Neuronal stem cell (in vitro differentiated cells): ENCODE measurements around the gene PRDM4.

ENCODE experiments used
- DNase-seq: peaks from one replicate; pipeline ENCODE4 v3.0.0-alpha.2; 2013; ENCODE audit warnings: low spot score
- H2AFZ ChIP-seq: one replicate; pipeline ENCODE4 v1.6.1; 2013; ENCODE audit warnings: mild to moderate bottlenecking, low read length, inconsistent platforms
- H2AK5ac ChIP-seq: 2 replicates; pipeline ENCODE4 v1.6.1; 2013; ENCODE audit warnings: low read depth, mild to moderate bottlenecking, inconsistent platforms, low read length, moderate library complexity, mixed read lengths
- H2BK120ac ChIP-seq: 2 replicates; pipeline ENCODE4 v1.6.1; 2013; ENCODE audit warnings: low read depth, mild to moderate bottlenecking, inconsistent platforms, low read length, moderate library complexity, mixed read lengths
- H2BK12ac ChIP-seq: one replicate; pipeline ENCODE4 v1.6.1; 2013; ENCODE audit warnings: low read length, inconsistent platforms
- H2BK15ac ChIP-seq: 2 replicates; pipeline ENCODE4 v1.6.1; 2013; ENCODE audit warnings: mild to moderate bottlenecking, low read length, inconsistent platforms, mixed read lengths
- H2BK5ac ChIP-seq: one replicate; pipeline ENCODE4 v1.6.1; 2013; ENCODE audit warnings: inconsistent platforms, mild to moderate bottlenecking, low read length, moderate library complexity
- H3K14ac ChIP-seq: one replicate; pipeline ENCODE4 v1.6.1; 2013; ENCODE audit warnings: low read length, inconsistent platforms
- H3K18ac ChIP-seq: 2 replicates; pipeline ENCODE4 v1.6.1; 2013; ENCODE audit warnings: low read length, inconsistent platforms
- H3K23ac ChIP-seq: 2 replicates; pipeline ENCODE4 v1.6.1; 2013; ENCODE audit warnings: low read depth, mild to moderate bottlenecking, mixed read lengths, low read length, inconsistent platforms; ENCODE audit not compliant: poor library complexity
- H3K27ac ChIP-seq: replicated peaks from 3 replicates; pipeline ENCODE4 v1.5.1; 2013; ENCODE audit warnings: low read length, inconsistent platforms
- H3K27me3 ChIP-seq, 3 experiments: 2 replicates each; pipeline ENCODE4 v1.6.1; 2013; ENCODE audit warnings: low read length in 3 of 3, mild to moderate bottlenecking in 2 of 3, inconsistent platforms in 1 of 3, low read depth in 1 of 3, mixed read lengths in 1 of 3, moderate library complexity in 1 of 3; ENCODE audit not compliant: control insufficient read depth in 3 of 3, insufficient read depth in 3 of 3
- H3K36me3 ChIP-seq, 2 donors: replicated peaks in 1 of 2; 2 replicates each; pipeline ENCODE4 v1.6.1; 2013; ENCODE audit warnings: low read length in 2 of 2; ENCODE audit not compliant: control insufficient read depth in 2 of 2, insufficient read depth in 2 of 2
- H3K4ac ChIP-seq: 2 replicates; pipeline ENCODE4 v1.6.1; 2013; ENCODE audit warnings: inconsistent platforms, mild to moderate bottlenecking, low read length, moderate library complexity
- H3K4me1 ChIP-seq, 2 donors: 1 replicate in 1 of 2; 2 replicates in 1 of 2; pipeline ENCODE4 v1.6.1; 2013; ENCODE audit warnings: low read length in 2 of 2, low read depth in 1 of 2; ENCODE audit not compliant: control insufficient read depth in 2 of 2, insufficient read depth in 1 of 2
- H3K4me2 ChIP-seq: one replicate; pipeline ENCODE4 v1.6.1; 2013; ENCODE audit warnings: mild to moderate bottlenecking, low read length, inconsistent platforms; ENCODE audit not compliant: insufficient read depth, poor library complexity, severe bottlenecking
- H3K4me3 ChIP-seq, 2 donors: 2 replicates each; pipeline ENCODE4 v1.5.1; 2013; ENCODE audit warnings: low read length in 2 of 2, mild to moderate bottlenecking in 2 of 2, inconsistent platforms in 1 of 2, moderate library complexity in 1 of 2
- H3K79me1 ChIP-seq: one replicate; pipeline ENCODE4 v1.6.1; 2013; ENCODE audit warnings: low read depth, mild to moderate bottlenecking, inconsistent platforms, low read length, moderate library complexity
- H3K9ac ChIP-seq: one replicate; pipeline ENCODE4 v1.6.1; 2013; ENCODE audit warnings: mild to moderate bottlenecking, low read depth, low read length, inconsistent platforms; ENCODE audit not compliant: poor library complexity
- H3K9me3 ChIP-seq, 2 donors: replicated peaks in 1 of 2; 2 replicates each; pipeline versions ENCODE3 to v1.6.1; 2013; ENCODE audit warnings: low read length in 2 of 2, mild to moderate bottlenecking in 2 of 2, inconsistent platforms in 1 of 2, low read depth in 1 of 2, mixed read lengths in 1 of 2, moderate library complexity in 1 of 2; ENCODE audit not compliant: control insufficient read depth in 2 of 2, insufficient read depth in 1 of 2
- H4K8ac ChIP-seq: one replicate; pipeline ENCODE4 v1.6.1; 2013; ENCODE audit warnings: low read depth, mild to moderate bottlenecking, inconsistent platforms, low read length, moderate library complexity
- H4K91ac ChIP-seq: one replicate; pipeline ENCODE4 v1.6.1; 2013; ENCODE audit warnings: low read length, low read depth, mild to moderate bottlenecking, inconsistent platforms; ENCODE audit not compliant: poor library complexity
- whole genome bisulfite sequencing, 2 donors: extraction: QIAGEN DNeasy Blood & Tissue Kit; methylation state at CpG; one replicate each; pipeline ENCODE4 v1.1.7; 2013; ENCODE audit warnings: missing lambda C conversion rate in 2 of 2, mixed read lengths in 1 of 2; ENCODE audit not compliant: insufficient read length in 2 of 2, insufficient replicate concordance in 1 of 2; ENCODE audit errors: extremely low coverage in 2 of 2; 5-methylcytosine and 5-hydroxymethylcytosine counted together

Gene PRDM4

DNA sequence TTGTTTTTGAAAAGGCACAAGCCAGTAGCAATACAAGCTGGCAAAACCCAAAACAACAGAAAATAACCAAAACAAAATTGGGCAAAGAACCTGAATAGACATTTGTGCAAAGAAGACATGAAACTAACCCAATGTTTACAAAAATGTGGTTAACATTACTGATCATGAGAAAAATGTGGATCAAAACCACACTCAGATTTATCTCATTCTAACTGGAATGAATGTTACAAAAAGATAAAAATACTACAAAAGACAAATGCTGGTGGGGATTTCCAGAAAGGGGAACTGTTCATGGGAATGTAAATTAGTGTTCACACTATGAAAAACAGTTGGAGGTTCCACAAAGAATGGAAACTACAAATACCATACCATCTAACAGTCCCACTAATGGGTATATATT, 40.2 kb upstream of the PRDM4 start:
- Histone ChIP-seq H2BK120ac (no peak overlapping the region), H3K4me3 (no peak overlapping the region), H3K4me2 (no peak overlapping the region), H2BK15ac (no peak overlapping the region), H3K23ac (no peak overlapping the region), H3K18ac (no peak overlapping the region), H3K27me3 (peaks cover 0 to 21% (median 0%) of the 10 kb centered on the region in 3 experiments), H3K4me1 (no peaks in the 10 kb centered on the region), H3K36me3 (no peaks in the 10 kb centered on the region), H4K8ac (no peak overlapping the region), H4K91ac (no peak overlapping the region), H3K14ac (no peak overlapping the region), H3K9me3 (no peaks in the 10 kb centered on the region), H3K79me1 (no peaks in the 10 kb centered on the region), H3K9ac (no peak overlapping the region), H2AFZ (no peak overlapping the region), H3K4ac (no peak overlapping the region), H3K27ac (no peak overlapping the region), H2BK5ac (no peak overlapping the region), H2BK12ac (no peak overlapping the region), H2AK5ac (no peak overlapping the region)
- DNase-seq = no peak

DNA sequence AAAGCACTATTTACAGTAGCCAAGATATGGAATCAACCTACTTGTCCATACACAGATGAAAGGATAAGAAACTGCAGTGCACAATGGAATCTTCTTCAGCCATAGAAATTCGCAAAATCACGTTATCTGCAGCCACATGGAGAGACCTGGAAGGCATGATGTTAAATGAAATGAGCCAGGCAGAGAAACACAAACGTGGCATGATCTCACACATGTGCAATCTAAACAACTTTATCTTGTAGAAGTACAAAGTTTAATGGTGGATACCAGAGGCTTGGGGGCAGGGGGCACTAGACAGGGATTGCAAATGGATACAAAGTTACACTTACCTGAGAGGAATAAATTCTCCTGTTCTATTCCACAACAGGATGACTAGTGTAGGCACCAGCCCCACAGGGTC, 37.6 kb upstream of the PRDM4 start:
- H3K14ac ChIP-seq = no peak overlapping the region
- H2BK5ac ChIP-seq = no peak overlapping the region
- WGBS, 2 donors = no CpG with 5 or more reads among the region's 3 CpGs
- H3K9me3 ChIP-seq = no peaks in the 10 kb centered on the region
- no peak overlapping the region for H4K8ac ChIP-seq
- H3K4me1 ChIP-seq = no peaks in the 10 kb centered on the region
- no peak overlapping the region for H2BK120ac ChIP-seq
- no peak for DNase-seq
- no peak overlapping the region for H3K4ac ChIP-seq
- H2BK15ac ChIP-seq = no peak overlapping the region
- H3K4me3 ChIP-seq = no peak overlapping the region
- H2AK5ac ChIP-seq = no peak overlapping the region
- no peak overlapping the region for H4K91ac ChIP-seq
- no peak overlapping the region for H3K18ac ChIP-seq
- H2AFZ ChIP-seq = no peak overlapping the region
- H3K9ac ChIP-seq = no peak overlapping the region
- H3K27ac ChIP-seq = no peak overlapping the region
- no peak overlapping the region for H3K23ac ChIP-seq
- H3K27me3 ChIP-seq = peaks cover 0 to 23% (median 0%) of the 10 kb centered on the region in 3 experiments
- no peak overlapping the region for H3K4me2 ChIP-seq
- H3K79me1 ChIP-seq = no peaks in the 10 kb centered on the region
- H3K36me3 ChIP-seq = no peaks in the 10 kb centered on the region
- H2BK12ac ChIP-seq = no peak overlapping the region

DNA sequence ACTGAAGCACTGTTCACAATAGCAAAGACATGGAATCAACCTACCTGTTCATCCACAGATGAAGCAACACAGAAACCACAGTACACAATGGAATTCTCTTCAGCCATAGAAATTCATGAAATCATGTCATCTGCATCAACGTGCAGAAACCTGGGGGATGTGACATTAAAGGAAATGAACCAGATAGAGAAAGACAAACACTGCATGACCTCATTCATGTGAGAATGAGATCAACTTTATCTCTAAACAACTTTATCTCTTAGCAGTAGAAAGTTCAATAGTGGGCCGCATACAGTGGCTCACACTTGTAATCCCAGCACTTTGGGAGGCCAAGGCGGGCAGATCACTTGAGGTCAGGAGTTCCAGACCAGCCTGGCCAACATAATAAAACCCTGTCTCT, 33.5 kb upstream of the PRDM4 start:
- Histone ChIP-seq H3K23ac (no peak overlapping the region), H3K14ac (no peak overlapping the region), H3K9me3 (no peaks in the 10 kb centered on the region), H3K79me1 (no peaks in the 10 kb centered on the region), H3K18ac (no peak overlapping the region), H2BK15ac (no peak overlapping the region), H3K4me1 (no peaks in the 10 kb centered on the region), H3K4me2 (no peak overlapping the region), H2AK5ac (no peak overlapping the region), H4K8ac (no peak overlapping the region), H3K4me3 (no peak overlapping the region), H4K91ac (no peak overlapping the region), H3K4ac (no peak overlapping the region), H3K9ac (no peak overlapping the region), H2BK5ac (no peak overlapping the region), H3K27me3 (peaks cover 0 to 23% (median 0%) of the 10 kb centered on the region in 3 experiments), H3K36me3 (no peaks in the 10 kb centered on the region), H2AFZ (no peak overlapping the region), H2BK12ac (no peak overlapping the region), H3K27ac (no peak overlapping the region), H2BK120ac (no peak overlapping the region)
- DNase-seq = no peak
- no CpG with 5 or more reads among the region's 3 CpGs for WGBS, 2 donors

DNA sequence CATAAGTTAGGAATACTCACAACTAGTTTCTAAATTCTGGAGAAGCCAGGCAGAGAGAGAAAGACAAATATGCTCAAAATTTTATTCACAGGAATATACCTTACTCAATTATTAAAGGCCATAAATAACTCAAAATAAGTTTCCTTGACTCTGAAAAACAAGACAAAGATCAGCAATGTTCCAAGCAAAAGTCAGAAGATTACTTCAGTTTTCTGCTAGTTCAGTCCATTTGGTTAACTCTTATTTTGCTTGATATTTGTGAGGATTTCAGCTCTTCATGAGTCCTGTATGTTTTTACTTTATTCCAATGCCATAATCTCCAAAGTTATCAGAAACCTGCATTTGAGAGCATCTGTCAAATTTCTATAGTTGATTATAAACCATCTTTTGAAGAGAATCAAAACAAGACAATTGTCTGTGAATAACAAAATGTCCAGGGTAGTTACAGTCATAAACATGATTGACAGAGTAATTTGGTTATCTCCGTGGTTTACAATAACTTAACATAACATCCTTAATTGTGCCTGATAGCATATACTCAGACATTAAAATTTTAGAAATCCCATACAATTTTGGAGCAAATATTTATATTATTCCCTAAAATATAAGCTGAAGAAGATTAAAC, 30.6 kb upstream of the PRDM4 start:
- Histone ChIP-seq H3K4ac (no peak overlapping the region), H3K79me1 (no peaks in the 10 kb centered on the region), H2BK15ac (no peak overlapping the region), H3K27ac (no peak overlapping the region), H3K27me3 (peaks cover 0 to 17% (median 0%) of the 10 kb centered on the region in 3 experiments), H2BK5ac (no peak overlapping the region), H4K91ac (no peak overlapping the region), H3K36me3 (no peaks in the 10 kb centered on the region), H2AK5ac (no peak overlapping the region), H3K9me3 (no peaks in the 10 kb centered on the region), H3K4me3 (no peak overlapping the region), H3K4me1 (no peaks in the 10 kb centered on the region), H3K4me2 (no peak overlapping the region), H3K23ac (no peak overlapping the region), H4K8ac (no peak overlapping the region), H3K18ac (no peak overlapping the region), H3K14ac (no peak overlapping the region), H2AFZ (no peak overlapping the region), H2BK12ac (no peak overlapping the region), H2BK120ac (no peak overlapping the region), H3K9ac (no peak overlapping the region)
- DNase-seq = no peak
- no CpG with 5 or more reads among the region's 1 CpG for WGBS, 2 donors
